ENCODE results near the gene DHCR7.

DHCR7 gene

GRCh38 chr11:71404209-71404608, 44.0 kb downstream of the DHCR7 start:
- Histone ChIP-seq H3K9me2 (replicated peaks; ENCODE audit: control insufficient read depth, low read length) (no peaks in the 10 kb centered on the region), H3K4me3 (ENCODE audit: low read length) (no peak overlapping the region), H3K4me2 (ENCODE audit: low read length) (no peak overlapping the region), H3F3A (ENCODE audit: control insufficient read depth, insufficient read depth) (no peaks in the 10 kb centered on the region), H3K4me1 (ENCODE audit: control insufficient read depth, low read length) (peaks cover 7% of the 10 kb centered on the region), H3K27ac (ENCODE audit: low read depth, low read length) (no peak overlapping the region), H3K9me3 (ENCODE audit: control insufficient read depth, insufficient read depth, low read length) (peaks cover 3% of the 10 kb centered on the region; the same call in 1 of the 2 replicates), H3K79me2 (ENCODE audit: control insufficient read depth, low read length) (no peaks in the 10 kb centered on the region), H3K27me3 (ENCODE audit: control insufficient read depth, low read length) (no peaks in the 10 kb centered on the region), H3K36me3 (ENCODE audit: control insufficient read depth, low read length) (no peaks in the 10 kb centered on the region), H4K20me1 (ENCODE audit: control insufficient read depth, insufficient read depth, low read depth, low read length) (no peaks in the 10 kb centered on the region)
- TF ChIP-seq CTCF (IDR thresholded peaks at IDR 0.05; ENCODE audit: low read depth, low read length, poor library complexity, severe bottlenecking) (no peak), EZH2phosphoT487 (IDR thresholded peaks at IDR 0.05; ENCODE audit: borderline replicate concordance, low read length) (no peak)

- Histone ChIP-seq H3K4me2 (ENCODE audit: low read length) (no peak overlapping the region), H3K9me2 (replicated peaks; ENCODE audit: control insufficient read depth, low read length) (no peaks in the 10 kb centered on the region), H3K79me2 (ENCODE audit: control insufficient read depth, low read length) (no peaks in the 10 kb centered on the region), H3K27me3 (ENCODE audit: control insufficient read depth, low read length) (no peaks in the 10 kb centered on the region), H3K9me3 (ENCODE audit: control insufficient read depth, insufficient read depth, low read length) (peaks cover 3% of the 10 kb centered on the region; the same call in 1 of the 2 replicates), H3K36me3 (ENCODE audit: control insufficient read depth, low read length) (no peaks in the 10 kb centered on the region), H3K4me3 (ENCODE audit: low read length) (no peak overlapping the region), H3K4me1 (ENCODE audit: control insufficient read depth, low read length) (peaks cover 7% of the 10 kb centered on the region), H3F3A (ENCODE audit: control insufficient read depth, insufficient read depth) (no peaks in the 10 kb centered on the region), H3K27ac (ENCODE audit: low read depth, low read length) (no peak overlapping the region), H4K20me1 (ENCODE audit: control insufficient read depth, insufficient read depth, low read depth, low read length) (no peaks in the 10 kb centered on the region)
- TF ChIP-seq CTCF (IDR thresholded peaks at IDR 0.05; ENCODE audit: low read depth, low read length, poor library complexity, severe bottlenecking) (no peak), EZH2phosphoT487 (IDR thresholded peaks at IDR 0.05; ENCODE audit: borderline replicate concordance, low read length) (no peak)
Measured at GRCh38 chr11:71402878-71403277, 45.3 kb downstream of the DHCR7 start.

GRCh38 chr11:71400216-71400615, 48.0 kb downstream of the DHCR7 start:
- Histone ChIP-seq H3F3A (ENCODE audit: control insufficient read depth, insufficient read depth) (no peaks in the 10 kb centered on the region), H3K27ac (ENCODE audit: low read depth, low read length) (no peak overlapping the region), H3K4me3 (ENCODE audit: low read length) (no peak overlapping the region), H3K27me3 (ENCODE audit: control insufficient read depth, low read length) (no peaks in the 10 kb centered on the region), H3K4me2 (ENCODE audit: low read length) (no peak overlapping the region), H3K9me3 (ENCODE audit: control insufficient read depth, insufficient read depth, low read length) (peaks cover 3% of the 10 kb centered on the region; the same call in 1 of the 2 replicates), H4K20me1 (ENCODE audit: control insufficient read depth, insufficient read depth, low read depth, low read length) (no peaks in the 10 kb centered on the region), H3K36me3 (ENCODE audit: control insufficient read depth, low read length) (no peaks in the 10 kb centered on the region), H3K4me1 (ENCODE audit: control insufficient read depth, low read length) (no peaks in the 10 kb centered on the region), H3K79me2 (ENCODE audit: control insufficient read depth, low read length) (no peaks in the 10 kb centered on the region), H3K9me2 (replicated peaks; ENCODE audit: control insufficient read depth, low read length) (no peaks in the 10 kb centered on the region)
- TF ChIP-seq CTCF (IDR thresholded peaks at IDR 0.05; ENCODE audit: low read depth, low read length, poor library complexity, severe bottlenecking) (no peak), EZH2phosphoT487 (IDR thresholded peaks at IDR 0.05; ENCODE audit: borderline replicate concordance, low read length) (no peak)
